ENCODE measurements around the gene FMNL2. TPM values are rescaled to one million over a fixed set of nuclear protein-coding genes. Genes with fewer than 3 reads are reported as not detected.
"Not testable (repeated sequence)": the region's sequence is repeated elsewhere in the genome, so short reads cannot be mapped to it uniquely, and the experiment has no call there.

The FMNL2 gene
- total RNA-seq, 1 donor from 2014 or later: 1.6 TPM

DNA sequence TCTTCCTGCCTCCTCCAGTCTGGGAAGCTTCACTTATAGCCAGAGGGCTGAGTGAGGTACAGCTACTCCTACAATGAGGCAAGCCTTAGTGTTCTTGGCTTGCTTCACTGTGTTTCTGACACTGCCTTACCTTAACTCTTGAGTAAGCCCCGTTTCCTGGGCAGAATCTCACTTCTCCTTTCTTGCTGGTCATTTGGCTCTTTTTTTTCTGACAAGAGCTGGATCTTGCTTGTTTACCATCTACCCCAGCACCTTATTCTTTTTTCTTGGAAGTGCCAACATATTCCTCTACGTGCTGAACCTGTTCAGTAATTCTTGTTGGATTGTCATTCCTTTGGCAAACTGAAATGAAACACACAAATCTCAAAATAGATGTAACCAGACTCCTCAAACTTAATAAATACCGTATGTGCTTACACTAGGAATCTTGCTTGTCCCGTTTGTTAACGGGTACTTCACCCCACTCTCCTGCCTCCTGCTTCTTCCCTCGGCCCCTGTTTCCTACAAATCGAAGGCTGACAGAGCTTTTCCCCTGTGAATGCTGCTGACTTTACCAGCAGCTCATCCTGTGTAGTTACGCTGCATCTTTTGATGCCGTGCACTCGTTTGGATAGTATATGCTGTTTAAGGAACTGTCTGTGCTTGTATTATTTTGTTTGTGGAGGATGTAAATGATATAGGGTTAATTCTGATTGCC is 132.2 kb downstream of the FMNL2 start:
- intact Hi-C loops (cut with micrococcal nuclease): no loop called here

DNA sequence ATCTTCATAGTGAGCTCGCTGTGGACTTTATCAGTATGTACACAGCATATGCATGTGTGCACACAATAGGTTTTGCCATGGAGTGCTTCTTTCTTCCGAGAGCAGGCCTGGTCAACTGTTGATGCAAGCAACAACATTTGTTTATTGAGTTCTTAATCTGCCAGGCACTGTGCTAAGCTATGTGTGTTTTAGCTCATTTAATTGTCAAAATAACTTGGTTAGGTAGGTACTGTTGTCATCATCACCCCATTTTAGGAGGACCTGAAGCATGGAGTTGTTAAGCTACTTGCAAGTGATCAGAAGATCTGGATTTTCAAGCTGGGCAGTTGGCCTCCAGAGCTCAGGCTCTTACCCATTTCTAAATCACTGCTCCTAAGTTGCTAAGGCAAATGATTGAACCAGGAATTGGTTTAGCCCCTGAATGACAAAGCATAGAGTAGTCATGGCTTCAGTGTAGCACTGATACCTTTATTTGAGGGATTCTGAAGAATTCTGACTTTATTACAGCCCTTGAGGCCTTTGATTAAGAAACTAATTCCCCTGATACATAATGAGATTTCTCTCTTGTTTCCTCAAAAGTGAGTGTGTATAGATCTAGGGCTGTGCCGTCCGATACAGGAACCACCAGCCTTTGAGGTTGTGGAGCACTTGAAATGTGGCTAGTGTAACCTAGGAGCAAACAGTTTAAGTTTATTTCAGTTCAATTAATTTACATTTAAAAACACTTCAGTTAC is 132.9 kb downstream of the FMNL2 start:
- intact Hi-C loops (cut with micrococcal nuclease): no loop called here

DNA sequence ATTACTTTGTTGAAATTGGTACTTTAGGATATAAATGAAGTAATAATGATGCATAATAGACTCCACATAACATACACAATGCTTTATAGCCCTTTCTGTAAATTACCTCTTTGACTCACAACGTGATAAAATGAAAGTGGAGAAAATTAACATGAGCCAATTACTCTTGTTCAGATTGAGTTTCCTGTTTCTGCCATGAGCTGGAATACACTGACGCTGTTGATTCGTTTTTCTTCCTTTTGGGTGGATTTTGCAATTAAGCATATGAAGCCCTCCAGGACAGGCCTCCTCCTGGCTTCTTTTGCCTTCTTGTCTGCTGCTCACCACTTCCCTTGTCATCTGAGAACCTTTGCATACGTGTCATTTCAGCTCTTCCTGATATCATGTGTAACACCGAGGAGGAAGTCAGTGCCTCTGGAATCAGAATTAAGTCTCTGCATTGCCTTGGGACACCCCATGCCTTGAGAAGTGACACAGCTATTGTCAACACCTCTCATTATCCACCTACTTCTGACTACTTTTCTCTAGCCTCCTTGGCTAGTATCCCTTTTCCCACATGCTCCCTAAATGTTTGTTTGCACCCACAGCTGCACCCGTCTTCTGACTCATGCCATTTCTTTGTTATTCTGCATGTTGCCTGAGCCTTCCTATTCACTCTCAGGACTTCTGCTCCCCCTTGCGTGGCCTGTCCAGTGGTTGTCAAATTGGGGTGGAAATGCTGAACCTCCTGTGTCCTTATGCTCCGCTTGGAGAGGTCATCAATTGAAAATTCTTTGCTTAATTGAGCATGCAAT is 134.1 kb downstream of the FMNL2 start:
- intact Hi-C loops (cut with micrococcal nuclease): no loop called here

DNA sequence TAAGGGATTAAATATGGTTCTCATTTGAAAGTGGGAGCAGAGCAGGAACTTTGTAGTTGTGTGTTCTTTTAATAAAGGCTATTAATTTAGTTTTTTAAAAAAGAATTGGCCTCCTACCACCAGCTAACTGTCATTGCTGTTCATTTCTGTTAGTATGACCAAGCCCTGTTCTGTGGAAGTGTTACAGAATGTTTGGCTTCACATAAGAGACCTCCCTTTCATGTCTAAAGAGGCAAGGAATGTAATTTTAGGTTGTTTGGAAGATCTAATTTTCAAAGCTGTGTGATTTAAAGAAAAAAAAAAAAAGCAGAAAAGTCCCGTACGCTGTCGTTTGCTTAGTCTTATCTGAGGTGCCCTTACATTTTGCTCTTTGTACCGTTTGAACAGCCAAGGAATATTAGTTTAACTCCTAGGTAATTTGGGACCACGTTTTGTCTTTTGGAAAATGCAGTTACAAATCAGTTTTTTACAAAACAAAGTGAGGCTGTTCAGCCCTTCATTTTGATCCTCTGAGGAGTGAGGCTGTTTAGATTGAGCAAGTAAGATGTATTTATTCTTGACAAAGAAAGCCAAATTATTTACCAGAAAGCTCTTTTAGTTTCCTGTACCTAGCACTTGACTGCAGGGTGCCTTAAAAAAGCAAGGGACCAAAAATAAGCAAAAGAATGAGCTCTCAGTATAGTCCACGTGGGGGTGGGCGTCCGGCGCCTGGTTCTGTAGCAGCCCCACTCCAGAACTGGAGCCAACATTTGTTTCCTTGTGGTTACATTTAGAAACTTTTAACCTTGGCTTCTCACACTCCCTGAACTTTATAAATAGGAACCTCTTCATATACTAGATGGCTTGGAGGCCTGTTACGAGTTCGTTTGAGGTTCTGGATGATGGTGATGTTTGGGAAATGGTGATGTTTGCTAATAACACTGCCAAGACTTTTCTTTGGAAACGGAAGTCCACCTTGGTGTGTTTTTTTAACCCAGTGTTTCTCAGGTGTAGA is 136.2 kb downstream of the FMNL2 start:
- intact Hi-C loops (cut with micrococcal nuclease): no loop called here

DNA sequence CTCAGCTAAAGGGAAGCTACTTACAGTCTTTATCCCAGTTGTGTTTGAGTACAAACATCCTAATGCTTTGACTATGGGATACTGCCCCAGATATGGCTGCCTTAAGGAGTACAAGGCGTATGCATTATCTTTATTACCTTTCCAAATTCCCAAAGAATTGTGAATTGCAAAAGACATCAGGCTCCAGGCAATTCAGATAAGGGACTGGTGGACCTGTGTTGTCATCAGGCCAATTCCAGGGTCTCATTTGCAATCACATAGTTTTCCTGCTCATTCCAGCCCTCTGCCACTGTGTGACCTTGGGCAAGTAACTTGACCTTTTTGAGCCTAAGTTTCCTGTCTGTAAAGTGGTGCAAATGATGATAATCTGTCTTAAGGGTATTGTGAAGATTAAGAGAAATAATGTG is 137.5 kb downstream of the FMNL2 start:
- intact Hi-C loops (cut with micrococcal nuclease): no loop called here

DNA sequence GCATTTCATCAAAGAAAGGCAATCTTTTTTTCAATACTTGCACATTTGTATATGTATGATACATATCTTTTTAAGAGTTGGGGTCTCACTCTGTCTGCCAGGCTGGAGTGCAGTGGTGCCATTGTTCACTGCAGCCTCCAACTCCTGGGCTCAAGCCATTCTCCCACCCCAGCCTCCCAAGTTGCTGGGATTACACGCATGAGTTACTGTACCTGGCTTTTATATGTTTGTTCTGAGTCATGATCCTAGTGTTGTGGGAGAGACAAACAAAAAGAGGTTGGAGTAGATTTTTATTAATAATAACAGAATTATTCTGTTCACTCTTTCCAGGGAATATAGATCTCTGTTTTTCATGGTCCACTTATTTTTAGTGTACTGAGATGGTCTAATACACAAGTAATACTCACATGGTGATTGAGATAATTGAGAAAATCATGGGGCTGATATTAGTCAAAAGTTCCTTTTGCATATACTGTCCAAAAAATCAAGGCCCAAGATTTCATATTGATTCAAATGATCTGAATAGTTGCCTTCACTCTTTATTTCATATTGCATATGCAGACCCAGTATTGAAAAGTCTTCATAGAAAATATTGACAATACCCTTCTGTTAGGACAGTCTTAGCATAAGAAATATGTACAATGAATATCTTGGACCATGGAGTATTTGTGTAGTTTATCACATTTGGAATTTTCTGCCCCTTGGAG is 138.3 kb downstream of the FMNL2 start:
- intact Hi-C loops (cut with micrococcal nuclease): no loop called here

DNA sequence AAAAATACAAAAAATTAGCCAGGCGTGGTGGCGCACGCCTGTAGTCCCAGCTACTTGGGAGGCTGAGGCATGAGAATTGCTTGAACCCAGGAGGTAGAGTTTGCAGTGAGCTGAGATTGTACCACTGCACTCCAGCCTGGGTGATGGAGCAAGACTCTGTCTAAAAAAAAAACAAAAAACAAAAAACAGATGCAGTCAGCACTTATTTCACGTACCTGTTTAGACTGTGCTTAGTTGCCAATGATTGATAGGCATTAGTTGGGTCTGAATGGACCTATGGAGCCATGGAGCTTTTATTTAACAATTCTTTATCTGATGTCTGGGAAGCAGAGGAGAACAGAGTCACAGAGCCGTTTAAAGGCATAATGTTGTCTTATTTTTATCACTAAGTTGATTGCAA is 139.5 kb downstream of the FMNL2 start:
- intact Hi-C loops (cut with micrococcal nuclease): not testable (repeated sequence)

DNA sequence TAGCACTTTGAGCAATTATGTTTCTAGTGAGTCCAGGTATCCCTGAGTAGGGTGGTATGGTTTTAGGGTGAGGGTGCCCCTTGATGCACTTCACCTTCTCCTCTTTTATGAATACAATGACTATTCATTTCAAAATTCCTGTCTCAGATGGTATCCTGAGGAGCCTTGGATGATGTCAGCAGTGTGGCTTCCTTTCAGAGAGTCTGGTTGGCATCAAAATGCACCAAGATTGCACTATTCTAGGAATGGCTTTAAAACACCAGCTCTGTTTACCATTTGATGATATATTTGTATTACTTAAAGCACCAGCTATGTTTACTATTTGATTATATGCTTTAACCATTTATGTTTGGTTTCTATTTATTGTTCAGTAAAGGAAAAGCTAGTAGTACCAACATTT is 141.0 kb downstream of the FMNL2 start:
- intact Hi-C loops (cut with micrococcal nuclease): no loop called here

DNA sequence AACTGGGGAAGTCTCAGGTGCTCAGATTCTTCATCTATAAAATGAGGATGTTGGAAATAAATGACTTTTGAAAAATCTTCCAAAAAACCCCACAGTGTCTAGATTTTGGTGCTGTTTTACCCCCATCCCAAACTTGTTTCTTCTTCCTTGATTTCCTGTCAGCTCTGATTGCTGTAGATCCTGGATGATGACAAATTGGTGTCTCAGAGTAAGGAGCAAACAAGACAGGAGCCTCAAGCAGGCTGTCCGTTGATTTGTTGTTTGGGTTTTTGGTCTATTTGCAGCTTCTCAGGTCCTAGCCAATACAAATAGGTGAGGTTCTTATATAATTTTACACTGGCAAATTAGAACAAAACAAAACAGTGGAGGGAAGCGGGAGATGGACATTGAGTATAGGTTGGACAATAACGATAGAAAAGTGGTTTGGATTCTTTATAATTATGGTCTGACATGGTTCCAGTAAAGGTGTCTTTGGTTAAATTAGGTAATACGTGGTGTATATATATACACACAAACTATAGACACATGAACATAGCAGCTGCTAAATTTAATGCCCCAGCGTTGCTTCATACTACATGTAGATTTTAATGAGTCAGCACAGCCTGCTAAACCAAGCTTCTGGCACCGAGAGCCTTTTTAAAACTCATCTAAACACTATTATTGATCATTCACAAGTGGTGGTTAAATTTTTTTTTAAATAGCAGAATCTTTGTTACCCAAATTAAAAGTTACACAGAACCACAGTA is 142.5 kb downstream of the FMNL2 start:
- intact Hi-C loops (cut with micrococcal nuclease): no loop called here

DNA sequence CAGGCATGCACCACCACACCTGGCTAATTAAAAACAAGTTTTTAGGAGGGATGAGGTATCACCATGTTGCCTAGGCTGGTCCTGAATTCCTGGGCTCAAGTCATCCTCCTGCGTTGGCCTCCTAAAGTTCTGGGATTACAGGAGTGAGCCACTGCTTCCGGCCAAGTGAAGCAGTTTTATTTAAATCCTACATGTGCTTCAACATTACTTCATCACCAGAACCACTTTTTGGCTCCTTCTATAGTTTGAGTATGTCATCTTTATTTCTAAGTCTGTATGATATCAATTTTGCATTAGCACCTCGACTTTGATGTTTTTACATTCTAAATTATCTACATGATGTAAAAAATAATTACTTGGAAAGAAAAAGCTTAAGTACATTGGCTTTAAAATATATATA is 144.3 kb downstream of the FMNL2 start:
- intact Hi-C loops (cut with micrococcal nuclease): no loop called here

DNA sequence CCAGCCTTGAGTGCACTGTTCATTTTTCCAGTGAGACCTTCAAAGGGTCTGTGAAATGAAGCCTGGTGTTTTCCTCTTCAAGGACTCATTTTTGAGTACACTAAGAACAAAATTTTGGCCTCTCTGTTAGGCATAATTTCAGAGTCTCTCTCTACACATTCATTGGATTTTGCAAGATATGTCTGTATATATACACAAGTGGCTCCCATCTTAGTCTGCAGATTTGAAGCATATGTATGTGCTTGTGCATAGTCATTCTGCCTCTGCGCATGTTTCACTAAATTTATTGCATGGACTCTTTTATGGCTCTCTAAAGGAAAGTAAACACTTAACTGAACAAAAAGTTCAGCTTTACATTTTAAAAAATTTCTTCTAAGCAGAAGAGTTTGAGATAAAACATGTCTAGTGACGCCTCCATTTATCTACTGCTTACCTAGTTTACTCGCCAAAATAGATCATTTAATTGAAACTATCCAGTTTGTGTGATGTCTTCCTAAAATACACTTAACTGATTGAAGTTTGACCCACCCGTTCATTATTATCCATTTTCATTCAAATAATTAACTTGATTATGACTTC is 145.9 kb downstream of the FMNL2 start:
- intact Hi-C loops (cut with micrococcal nuclease): no loop called here

DNA sequence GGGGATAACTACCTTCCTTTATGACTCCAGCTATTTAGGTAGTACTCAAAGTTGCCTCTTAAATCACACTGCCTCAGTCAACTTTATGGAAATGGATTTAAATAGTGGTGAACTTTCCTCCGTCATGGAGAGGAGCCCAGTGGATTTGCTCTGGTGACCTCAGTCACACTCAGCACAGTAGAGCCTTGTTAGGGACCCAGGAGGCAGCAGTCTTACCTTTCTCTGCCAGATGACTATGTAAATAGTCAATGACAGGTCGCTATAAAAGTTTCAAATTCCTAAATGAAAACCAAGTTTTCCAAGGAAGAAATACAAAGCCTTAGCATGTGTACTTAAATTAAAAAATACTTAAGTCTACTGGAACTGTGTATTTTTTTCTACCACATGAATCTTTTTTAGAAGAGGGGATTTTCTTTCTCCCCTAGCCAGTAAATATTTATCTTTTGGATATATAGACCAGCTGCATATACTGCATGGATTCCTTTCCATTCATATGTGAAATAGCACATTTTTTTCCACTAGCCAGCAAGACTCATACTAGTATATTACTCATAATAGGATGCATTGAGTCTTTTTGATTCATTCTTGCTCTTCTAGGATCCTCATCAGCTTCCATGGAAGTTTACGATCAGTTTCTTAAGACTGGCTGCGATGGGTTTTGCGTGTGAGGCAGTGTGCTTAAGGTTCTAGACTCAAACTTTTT is 147.1 kb downstream of the FMNL2 start:
- intact Hi-C loops (cut with micrococcal nuclease): no loop called here

DNA sequence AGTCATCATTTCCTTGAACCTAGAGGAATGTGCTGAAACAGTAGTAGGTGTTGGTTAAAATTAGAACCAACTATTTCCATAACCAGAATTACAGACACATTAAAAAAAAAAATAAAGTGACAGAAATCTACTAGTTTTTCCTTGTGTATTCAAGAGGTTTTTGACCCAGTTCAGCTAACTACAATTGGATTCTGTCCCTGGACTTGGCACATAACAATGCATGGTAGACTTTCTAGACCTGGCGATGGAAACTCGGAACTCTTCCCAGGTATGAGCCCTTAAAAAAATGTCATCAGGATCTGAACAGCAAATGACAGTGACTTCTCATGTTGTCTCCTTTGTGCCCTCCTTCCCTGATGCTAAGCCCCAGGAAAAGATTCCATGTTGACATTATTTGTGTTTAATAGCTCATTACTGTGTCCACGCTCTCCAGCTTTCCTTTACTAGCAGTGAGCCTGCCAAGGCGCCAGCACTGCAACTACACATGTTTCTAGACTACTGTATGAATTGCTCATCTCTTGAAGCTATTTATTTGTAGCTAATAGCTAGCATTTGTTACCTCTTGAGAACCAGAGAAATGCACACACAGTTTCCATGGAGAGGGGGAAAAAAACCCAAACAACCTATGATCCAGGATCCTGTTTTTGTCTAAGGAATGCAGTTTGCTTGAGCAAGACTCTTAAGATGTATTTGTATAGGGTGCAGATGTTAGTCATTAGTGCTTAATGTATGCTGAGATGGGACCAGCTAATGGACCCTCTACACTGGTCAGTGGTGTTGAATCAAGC is 148.5 kb downstream of the FMNL2 start:
- intact Hi-C loops (cut with micrococcal nuclease): no loop called here

DNA sequence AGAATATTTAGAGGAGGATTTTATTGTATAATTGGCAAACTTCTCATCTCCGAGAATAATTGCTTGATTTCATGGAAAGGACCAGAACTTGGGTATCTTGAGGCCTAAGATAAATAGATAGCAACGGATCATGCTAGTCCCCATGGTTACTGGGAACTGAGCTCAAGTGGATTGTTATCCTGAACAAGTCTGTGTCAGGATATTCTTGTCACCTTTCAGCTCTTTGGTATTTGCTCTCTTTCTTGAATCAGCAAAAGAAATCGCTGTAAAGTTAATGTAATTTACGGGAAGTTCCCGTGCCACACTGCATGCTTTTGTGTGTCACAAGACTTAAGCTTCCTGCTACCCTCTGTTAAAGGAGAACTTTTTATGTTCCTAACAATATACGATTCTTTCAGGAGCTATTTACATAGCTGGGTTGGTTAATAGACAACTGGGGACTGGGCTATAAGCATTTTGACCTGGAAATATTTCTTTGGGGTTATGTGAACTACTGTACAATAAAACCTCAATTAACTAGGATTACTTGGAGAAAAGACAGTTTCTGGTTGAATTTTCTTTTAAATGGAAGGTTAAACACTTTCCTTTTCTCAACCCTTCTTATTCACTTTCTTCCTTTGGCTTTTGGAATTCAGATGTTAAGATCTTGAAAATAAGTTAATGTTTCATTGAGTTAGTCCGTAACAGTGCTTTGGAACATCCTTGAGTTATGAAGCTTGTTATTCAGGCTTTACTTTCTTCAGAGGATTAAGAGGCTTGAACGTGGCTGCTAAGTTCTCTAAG is 151.2 kb downstream of the FMNL2 start:
- intact Hi-C loops (cut with micrococcal nuclease): no loop called here

DNA sequence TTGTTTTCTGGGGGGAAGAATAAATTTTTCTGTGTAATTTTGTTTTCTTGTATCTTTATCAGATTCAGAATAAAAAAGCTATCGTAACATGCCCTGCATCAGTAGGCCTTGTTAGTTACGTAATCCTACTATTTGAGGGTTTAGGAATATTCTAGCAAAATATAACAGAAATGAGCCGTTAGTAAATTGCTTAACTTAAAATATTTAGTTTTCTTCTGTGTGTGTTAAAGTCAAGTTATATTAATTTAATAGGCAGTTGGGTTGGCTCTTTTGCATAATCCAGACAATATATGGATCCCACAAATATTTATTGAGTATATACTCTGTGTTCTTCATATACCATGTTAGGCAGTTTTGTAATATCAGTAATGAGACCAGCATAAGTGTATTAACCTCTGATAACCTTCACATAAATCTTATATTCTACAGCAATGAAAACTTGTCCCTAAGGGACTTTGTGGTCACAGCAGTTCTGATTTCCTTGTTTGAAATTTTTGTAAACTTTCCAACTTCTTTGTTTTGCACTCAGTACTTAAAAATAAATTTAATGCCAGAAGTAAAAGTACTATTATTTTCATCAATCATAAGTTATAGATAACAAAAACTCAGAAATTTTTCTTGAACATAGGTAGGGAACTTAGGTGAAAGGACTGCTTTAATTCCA is 151.9 kb downstream of the FMNL2 start:
- intact Hi-C loops (cut with micrococcal nuclease): no loop called here

DNA sequence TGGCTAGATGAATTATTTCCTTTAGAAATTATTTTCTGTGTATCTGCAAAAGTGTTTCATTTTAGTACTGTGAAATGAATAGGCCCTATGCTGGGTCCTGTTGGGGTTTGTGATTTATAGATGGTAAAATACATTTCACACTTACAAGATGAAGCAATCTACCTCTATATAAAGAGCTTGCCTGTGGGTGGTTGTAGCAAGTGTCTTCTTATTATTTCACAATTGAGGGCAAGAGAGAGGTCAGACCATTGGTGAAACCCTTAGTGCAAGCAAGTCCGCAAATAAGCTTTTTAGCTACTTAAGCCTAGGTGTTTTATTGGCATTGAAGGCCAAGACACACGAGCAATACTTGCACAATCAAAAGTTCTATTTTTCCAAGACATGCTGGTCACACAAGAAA is 153.1 kb downstream of the FMNL2 start:
- intact Hi-C loops (cut with micrococcal nuclease): no loop called here

DNA sequence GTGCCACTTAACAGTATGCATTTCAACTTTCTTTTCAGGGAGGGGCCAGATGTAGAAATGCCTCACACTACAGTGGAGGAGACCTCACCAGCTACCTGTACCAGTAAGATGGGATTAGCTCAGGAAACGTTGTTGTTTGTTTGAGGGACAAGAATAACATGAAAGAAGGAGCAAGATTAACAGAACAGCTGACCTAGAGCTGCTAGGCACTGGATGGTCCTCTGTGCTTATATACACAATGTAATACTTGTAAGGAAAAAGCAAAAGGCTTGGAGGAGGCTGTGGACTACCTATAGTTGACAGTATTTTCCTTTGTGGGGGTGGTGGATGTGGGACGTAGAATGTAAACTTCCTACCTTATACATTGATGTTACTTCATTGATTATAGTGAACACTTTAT is 154.4 kb downstream of the FMNL2 start:
- intact Hi-C loops (cut with micrococcal nuclease): no loop called here
